WERI-Rb-1 (cell line): Measurements from ENCODE around the gene SYT17.

ENCODE experiments used
- DNase-seq: peaks from one replicate; pipeline ENCODE4 v3.0.0-alpha.2; 2020
- H3K27ac ChIP-seq: fragments of 250-450 bp; sonication (Bioruptor Pico); 2 replicates; pipeline ENCODE4 v1.5.1; 2020; ENCODE audit warnings: mild to moderate bottlenecking, moderate library complexity
- H3K27me3 ChIP-seq: fragments of 250-450 bp; sonication (Bioruptor Pico); 2 replicates; pipeline ENCODE4 v1.5.1; 2021; ENCODE audit warnings: mild to moderate bottlenecking, low read depth, moderate library complexity; ENCODE audit not compliant: insufficient read depth, severe bottlenecking
- H3K36me3 ChIP-seq: fragments of 250-450 bp; sonication (Bioruptor Pico); 2 replicates; pipeline ENCODE4 v1.5.1; 2020; ENCODE audit warnings: mild to moderate bottlenecking, moderate library complexity
- H3K4me3 ChIP-seq: 2 replicates; pipeline ENCODE4 v1.5.1; 2011; ENCODE audit warnings: low read depth, mild to moderate bottlenecking, control low read depth, low read length
- H3K9me3 ChIP-seq: fragments of 250-450 bp; sonication (Bioruptor Pico); 2 replicates; pipeline ENCODE4 v1.5.1; 2021; ENCODE audit warnings: mild to moderate bottlenecking, moderate library complexity; ENCODE audit not compliant: severe bottlenecking
- TF ChIP-seq, protein P1 (sequence below): IDR thresholded peaks from 2 replicates; pipeline ENCODE4 v1.5.1; 2011; ENCODE audit warnings: low read depth, mild to moderate bottlenecking, control low read depth, inconsistent platforms, low read length

Gene SYT17

DNA sequence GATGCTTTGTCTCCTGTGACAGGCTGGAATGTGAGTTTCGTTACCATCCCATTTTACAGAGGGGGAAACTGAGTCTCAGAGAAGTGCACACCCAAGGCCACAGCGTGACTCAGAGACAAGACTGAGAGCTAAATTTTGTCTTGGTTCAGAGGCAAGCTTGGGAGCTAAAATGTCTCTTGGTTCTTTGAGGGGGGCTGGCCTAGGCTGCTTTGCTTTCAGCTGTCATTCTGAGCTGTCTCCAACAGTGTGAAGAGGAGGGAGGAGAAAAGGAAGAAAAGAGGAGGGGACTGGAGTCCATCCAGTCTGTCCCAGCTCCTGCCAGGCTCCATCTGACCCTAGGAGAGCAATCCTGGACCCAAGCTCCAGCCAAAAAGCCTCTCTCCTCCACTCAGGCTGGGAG lies 117.4 kb downstream of the SYT17 start, which contains the start of gene CLEC19A:
TSS of gene CLEC19A (plus strand) at position 301 of the 400 bp plus-strand sequence. CDS start 121 bp downstream, outside the sequence.
- Histone ChIP-seq H3K27ac (no peak within 1 kb of the TSS), H3K36me3 (no peaks in the 10 kb centered on the region), H3K27me3 (no peaks in the 10 kb centered on the region), H3K9me3 (no peaks in the 10 kb centered on the region), H3K4me3 (no peak within 1 kb of the TSS)
- TF ChIP-seq, protein P1, sequence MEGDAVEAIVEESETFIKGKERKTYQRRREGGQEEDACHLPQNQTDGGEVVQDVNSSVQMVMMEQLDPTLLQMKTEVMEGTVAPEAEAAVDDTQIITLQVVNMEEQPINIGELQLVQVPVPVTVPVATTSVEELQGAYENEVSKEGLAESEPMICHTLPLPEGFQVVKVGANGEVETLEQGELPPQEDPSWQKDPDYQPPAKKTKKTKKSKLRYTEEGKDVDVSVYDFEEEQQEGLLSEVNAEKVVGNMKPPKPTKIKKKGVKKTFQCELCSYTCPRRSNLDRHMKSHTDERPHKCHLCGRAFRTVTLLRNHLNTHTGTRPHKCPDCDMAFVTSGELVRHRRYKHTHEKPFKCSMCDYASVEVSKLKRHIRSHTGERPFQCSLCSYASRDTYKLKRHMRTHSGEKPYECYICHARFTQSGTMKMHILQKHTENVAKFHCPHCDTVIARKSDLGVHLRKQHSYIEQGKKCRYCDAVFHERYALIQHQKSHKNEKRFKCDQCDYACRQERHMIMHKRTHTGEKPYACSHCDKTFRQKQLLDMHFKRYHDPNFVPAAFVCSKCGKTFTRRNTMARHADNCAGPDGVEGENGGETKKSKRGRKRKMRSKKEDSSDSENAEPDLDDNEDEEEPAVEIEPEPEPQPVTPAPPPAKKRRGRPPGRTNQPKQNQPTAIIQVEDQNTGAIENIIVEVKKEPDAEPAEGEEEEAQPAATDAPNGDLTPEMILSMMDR = no peak
- DNase-seq = no peak

DNA sequence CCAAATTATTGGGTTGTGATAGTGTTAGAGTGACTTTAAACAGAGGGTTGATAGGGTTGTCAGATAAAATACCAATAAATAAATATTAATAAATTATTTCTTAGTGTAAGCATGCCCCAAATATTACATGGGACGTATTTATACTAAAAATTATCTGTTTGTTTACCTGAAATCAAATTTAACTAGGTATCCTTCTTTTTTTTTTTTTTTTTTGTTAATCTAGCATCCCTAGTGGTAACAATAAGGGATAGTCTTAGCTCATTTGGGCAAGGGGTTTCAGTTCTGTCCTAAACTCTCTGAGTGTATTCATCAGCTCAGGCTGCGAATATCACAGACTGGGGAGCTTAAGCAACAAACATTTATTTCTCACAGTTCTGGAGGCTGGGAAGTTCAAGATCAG lies 118.8 kb downstream of the SYT17 start:
- H3K9me3 ChIP-seq = no peaks in the 10 kb centered on the region
- H3K27me3 ChIP-seq = no peaks in the 10 kb centered on the region
- no peak overlapping the region for H3K27ac ChIP-seq
- no peaks in the 10 kb centered on the region for H3K36me3 ChIP-seq
- no peak overlapping the region for H3K4me3 ChIP-seq
- DNase-seq = no peak
- TF ChIP-seq, protein P1 = no peak

DNA sequence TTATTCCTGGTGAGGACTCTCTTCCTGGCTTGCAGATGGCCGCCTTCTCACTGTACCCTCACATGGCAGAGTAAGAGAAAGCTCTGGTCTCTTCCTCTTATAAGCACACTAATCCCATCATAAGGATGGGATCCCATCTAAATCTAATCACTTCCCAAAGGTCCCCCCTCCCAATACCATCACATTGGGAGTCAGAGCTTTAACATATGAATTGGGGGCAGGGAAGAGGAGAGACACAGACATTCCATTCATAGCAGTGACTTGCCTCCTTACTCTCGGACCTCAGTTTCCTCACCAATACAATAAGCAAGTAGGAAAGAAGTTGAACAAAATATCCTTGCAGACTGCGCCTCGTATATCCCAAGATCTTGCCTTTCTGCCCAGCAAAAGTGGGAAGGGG lies 119.2 kb downstream of the SYT17 start:
- Histone ChIP-seq H3K27me3 (no peaks in the 10 kb centered on the region), H3K27ac (no peak overlapping the region), H3K4me3 (no peak overlapping the region), H3K9me3 (no peaks in the 10 kb centered on the region), H3K36me3 (no peaks in the 10 kb centered on the region)
- no peak for DNase-seq
- TF ChIP-seq, protein P1 = no peak

DNA sequence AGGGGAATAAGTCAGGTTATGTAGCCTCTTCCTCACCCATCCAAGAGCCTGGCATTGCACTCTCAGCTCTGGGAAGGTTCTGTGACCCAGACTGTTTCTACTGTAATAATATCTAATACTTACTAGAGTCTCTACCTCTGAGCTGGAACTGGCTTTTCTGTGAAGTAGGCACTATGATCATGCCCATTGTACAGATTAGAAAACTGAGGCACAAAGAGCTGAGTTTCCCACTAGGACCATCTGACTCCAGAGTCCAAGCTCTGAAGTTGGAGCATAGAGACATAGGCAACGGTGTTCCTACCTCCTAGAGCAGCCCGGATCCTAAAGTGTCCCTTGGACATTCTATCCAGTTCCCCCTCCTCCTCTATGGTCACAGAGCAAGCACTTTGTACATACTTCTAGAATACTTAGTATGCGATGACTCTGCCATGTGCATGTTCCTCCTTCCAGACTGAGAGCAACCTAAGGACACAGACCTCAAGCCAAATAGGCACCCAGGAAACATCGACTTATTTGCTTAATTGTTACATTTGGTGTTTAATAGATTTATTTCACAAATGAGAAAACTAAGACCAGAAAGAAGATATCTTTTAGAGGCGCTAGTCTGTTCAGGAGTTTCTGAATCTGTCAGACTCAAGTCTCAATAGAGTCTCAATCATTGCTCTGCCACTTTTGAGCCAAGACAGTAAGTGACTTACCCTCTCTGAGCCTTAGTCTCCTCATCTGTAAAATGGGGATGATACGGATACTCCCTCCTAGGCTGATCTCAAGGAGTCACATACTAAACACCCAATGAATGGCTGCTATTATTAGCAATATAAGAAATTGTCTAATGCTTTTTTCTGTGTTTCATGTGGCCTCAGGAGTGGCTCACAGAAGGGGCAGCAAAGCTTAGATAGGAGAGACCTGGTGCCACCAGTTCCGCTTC lies 121.1 kb downstream of the SYT17 start:
- Histone ChIP-seq H3K4me3 (no peak overlapping the region), H3K27ac (no peak overlapping the region), H3K9me3 (no peaks in the 10 kb centered on the region), H3K27me3 (no peaks in the 10 kb centered on the region), H3K36me3 (no peaks in the 10 kb centered on the region)
- DNase-seq = no peak
- TF ChIP-seq, protein P1 = no peak

DNA sequence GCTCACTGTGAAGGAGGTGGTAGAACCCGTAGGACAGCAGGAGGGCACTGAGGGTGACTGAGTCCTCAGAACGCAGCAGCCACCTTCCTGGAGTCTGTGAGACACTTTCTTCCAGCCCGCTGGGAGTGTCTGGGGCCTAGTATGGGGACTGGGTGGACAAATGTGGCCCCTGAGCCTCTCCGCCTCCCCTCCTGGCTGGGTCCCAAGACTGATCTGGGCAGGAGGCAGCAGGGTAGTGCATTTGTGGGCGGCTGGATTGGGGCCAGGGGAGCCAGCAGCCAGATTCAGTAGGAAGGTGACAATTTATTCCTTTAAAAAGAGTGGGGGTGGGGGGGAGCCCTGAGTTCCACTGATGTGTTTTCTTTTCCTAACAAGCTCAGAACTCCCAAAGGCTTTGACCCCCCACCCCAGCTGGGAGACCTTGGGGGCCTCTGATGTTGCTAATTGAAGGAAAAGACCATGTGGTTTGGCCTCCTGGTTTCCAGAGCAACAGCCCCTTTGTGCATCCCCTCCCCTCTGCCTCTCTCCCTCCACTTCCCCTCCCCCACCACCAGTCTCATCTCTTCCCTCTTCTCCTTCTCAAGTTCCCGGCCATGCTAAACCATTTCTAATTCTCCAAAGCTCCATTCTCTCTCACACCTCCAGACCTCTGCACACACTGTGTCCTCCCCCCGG lies 121.9 kb downstream of the SYT17 start:
- no peak for DNase-seq
- no peak overlapping the region for H3K4me3 ChIP-seq
- H3K27ac ChIP-seq = no peak overlapping the region

More for the DNA sequence above, 121.9 kb downstream of the SYT17 start:
- TF ChIP-seq, protein P1 = no peak
- Histone ChIP-seq H3K27me3 (no peaks in the 10 kb centered on the region), H3K9me3 (no peaks in the 10 kb centered on the region), H3K36me3 (no peaks in the 10 kb centered on the region)
